Measurements from ENCODE around the gene THRAP3.

THRAP3 gene

GRCh38 chr1:36349839-36350238 lies 125.6 kb downstream of the THRAP3 start:
- H3K4me3 ChIP-seq (ENCODE audit: low read length) = no peak overlapping the region
- TF ChIP-seq, protein P1, sequence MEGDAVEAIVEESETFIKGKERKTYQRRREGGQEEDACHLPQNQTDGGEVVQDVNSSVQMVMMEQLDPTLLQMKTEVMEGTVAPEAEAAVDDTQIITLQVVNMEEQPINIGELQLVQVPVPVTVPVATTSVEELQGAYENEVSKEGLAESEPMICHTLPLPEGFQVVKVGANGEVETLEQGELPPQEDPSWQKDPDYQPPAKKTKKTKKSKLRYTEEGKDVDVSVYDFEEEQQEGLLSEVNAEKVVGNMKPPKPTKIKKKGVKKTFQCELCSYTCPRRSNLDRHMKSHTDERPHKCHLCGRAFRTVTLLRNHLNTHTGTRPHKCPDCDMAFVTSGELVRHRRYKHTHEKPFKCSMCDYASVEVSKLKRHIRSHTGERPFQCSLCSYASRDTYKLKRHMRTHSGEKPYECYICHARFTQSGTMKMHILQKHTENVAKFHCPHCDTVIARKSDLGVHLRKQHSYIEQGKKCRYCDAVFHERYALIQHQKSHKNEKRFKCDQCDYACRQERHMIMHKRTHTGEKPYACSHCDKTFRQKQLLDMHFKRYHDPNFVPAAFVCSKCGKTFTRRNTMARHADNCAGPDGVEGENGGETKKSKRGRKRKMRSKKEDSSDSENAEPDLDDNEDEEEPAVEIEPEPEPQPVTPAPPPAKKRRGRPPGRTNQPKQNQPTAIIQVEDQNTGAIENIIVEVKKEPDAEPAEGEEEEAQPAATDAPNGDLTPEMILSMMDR (conservative IDR thresholded peaks at IDR 0.05; ENCODE audit: low read depth, low read length) = no peak
- no peak for DNase-seq (ENCODE audit: low read depth)

- DNase-seq (ENCODE audit: low read depth) = peak; percentile 74
- no peak overlapping the region for H3K4me3 ChIP-seq (ENCODE audit: low read length)
- TF ChIP-seq, protein P1 (conservative IDR thresholded peaks at IDR 0.05; ENCODE audit: low read depth, low read length) = no peak
These were observed 126.5 kb downstream of the THRAP3 start for GRCh38 chr1:36350659-36351226.

DNA sequence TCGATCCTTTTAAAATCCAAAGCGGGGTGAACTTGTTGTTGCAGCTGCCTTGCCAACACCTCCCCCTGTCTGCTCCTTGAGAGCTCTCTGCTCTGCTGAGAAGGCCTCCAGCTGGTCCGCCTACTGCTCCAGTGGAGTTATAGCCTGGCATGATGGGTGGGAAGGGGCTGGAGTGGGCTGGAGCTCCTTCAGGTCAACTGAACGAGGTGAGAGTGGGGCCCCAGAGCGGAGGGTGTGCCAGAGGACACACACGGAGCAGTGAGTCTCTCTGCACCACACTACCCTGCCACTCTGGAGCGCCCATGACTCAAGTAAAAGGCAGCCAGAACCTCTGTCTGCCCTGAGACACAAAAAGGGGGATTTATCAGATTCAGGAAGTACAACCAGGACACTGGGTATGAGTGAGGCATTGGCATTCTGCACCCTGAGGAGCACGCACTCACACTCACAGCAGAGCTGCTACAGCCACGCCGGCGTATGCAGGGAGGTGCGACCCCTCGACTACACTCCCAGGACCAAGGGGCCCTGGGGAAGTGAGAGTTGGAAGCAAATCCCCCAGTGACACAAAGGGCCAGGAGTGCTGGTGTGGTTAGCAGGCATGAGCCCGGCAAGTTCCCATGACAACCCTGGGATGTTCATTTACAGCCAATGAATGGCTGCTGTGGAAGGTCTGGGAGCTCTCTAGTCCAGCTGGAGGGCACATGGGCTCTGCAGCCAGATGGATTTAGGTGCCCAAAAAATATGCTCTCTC lies 127.2 kb downstream of the THRAP3 start:
- DNase-seq (ENCODE audit: low read depth) = peak; percentile 72
- H3K4me3 ChIP-seq (ENCODE audit: low read length) = peak overlapping the region; percentile 25
- TF ChIP-seq, protein P1 (conservative IDR thresholded peaks at IDR 0.05; ENCODE audit: low read depth, low read length) = no peak

DNA sequence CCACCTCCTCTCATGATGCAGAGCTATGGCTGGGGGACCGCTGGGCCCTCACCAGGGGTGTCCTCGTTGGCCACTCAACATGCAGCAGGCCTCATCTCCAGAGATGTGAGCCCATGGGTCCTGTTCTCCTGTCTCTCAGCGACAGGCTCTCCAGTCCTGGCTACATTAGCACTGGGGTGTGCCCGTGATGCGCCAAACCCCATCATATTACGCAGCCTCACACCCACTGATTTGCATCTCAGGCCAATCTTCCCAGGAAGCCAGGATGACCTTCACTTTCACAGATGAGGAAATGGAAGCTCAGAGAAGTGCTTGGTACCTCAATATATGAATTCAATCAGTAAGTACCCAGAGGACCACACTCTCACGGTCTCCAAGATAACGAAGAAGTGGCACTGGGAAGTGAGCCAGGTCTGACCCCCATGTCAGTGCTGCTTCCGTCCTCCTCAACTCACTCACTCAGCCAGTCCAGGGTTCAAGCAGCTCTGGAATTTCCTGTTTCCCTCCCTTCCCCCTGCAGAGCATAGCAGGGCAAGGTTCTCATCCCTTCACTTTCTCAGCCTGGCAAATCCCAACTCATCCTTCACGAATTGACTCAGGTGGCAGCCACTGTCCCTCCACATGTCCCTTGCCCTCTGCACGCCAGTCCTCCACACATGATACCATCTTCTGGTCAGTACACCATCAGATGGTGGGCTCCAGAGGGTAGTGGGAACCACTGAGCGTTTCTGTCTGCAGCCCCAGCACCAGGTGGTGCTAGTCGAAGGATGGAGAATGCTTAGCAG lies 128.1 kb downstream of the THRAP3 start:
- no peak overlapping the region for H3K4me3 ChIP-seq (ENCODE audit: low read length)
- TF ChIP-seq, protein P1 (conservative IDR thresholded peaks at IDR 0.05; ENCODE audit: low read depth, low read length) = peak; percentile 28
- DNase-seq (ENCODE audit: low read depth) = no peak

DNA sequence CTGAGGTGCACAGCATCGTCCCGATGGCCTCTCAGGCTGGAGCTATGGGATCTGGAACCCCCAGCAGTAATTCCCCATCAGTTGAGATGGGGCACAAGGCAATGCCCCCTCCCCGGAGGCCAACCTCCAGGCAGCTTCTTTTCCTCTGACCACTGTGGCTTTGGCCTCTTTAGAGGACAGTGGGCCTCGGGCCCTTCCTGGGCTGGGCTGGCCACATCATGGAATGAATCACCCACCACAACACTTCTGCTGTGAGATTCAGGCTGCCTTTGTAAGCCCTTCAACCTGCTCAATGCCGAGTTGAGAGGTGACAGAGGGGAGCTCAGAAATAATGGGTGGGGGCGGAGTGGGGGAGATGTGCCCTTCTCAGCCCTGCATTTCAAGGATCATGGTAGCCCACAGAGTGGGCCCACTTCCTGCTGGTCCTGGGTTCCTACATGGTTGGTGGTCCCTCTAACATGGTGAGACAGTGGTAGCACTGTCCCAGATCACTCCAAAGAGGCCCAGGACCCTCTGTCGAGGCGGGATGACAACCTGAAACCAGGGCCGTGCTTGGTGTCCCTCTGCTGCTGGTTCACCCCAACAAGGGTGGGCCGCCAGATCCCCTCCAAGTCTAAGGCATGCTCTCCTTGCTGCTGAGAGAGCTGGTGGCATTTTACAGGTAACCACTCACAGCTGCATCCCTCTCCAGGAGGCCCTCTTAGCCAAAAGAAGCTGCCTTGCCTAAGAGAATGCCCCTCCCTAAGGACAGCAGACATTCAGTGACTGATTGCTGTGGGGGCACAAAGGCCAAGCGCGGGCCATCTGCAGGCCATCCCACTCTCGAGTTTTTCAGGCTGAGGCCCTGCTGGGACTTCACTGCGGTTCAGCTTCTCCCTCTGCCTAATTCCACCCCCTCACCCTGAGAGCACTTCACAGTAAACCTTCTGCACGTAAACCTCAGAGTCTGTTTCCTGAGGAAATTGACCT lies 129.0 kb downstream of the THRAP3 start:
- TF ChIP-seq, protein P1 (conservative IDR thresholded peaks at IDR 0.05; ENCODE audit: low read depth, low read length) = no peak
- no peak for DNase-seq (ENCODE audit: low read depth)
- no peak overlapping the region for H3K4me3 ChIP-seq (ENCODE audit: low read length)

DNA sequence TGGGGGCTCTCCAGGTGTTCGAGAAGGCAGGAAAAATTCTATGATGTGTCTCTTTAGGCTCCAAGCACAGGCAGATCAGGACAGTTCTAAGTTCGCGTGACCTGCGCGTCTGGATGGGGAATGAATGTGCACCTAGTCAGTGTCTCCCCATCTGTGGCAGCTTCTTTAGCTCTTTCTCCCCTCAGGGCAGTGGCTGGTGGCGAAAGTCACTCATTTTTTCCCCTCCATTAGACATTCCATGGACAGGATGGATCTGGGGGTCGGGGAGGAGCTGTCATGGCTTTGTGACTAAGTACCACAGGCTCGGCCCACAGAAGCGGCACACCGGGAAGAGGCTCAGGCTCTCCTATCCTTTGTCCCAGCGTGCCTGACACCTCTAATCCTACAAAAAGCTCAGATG lies 130.2 kb downstream of the THRAP3 start:
- H3K4me3 ChIP-seq (ENCODE audit: low read length) = no peak overlapping the region

More for the DNA sequence above, 130.2 kb downstream of the THRAP3 start:
- TF ChIP-seq, protein P1 (conservative IDR thresholded peaks at IDR 0.05; ENCODE audit: low read depth, low read length) = no peak
- no peak for DNase-seq (ENCODE audit: low read depth)

Measured in retinal pigment epithelial cell (primary cell).